ENCODE measurements around the gene AOC3.
"Not testable (repeated sequence)": the region's sequence is repeated elsewhere in the genome, so short reads cannot be mapped to it uniquely, and the experiment has no call there.

AOC3 gene

GRCh38 chr17:42848093-42848492 lies 2.9 kb upstream of the AOC3 start:
- ChIA-PET POLR2A (interaction anchor here (0.5 to 1.3 kb wide), 2 partner anchors 10 to 90 kb away, joined by 3 to 7 read pairs; no protein-coding TSS in a partner anchor), CTCF (interaction anchor here (0.9 to 10.6 kb wide), 5 partner anchors 13 to 92 kb away, joined by 3 to 136 read pairs (median 5); no protein-coding TSS in a partner anchor)
- H3K4me3 ChIP-seq (ENCODE audit: control insufficient read depth in 1 of 7, extremely low read depth in 1 of 7, insufficient read depth in 4 of 7, low read depth in 2 of 7, low read length in 6 of 7), result no peak overlapping the region
- no peak overlapping the region for H3K27ac ChIP-seq (ENCODE audit: insufficient read depth in 1 of 2, low read depth in 1 of 2, low read length in 2 of 2, poor library complexity in 1 of 2, severe bottlenecking in 2 of 2)
- no peak for DNase-seq
- WGBS (ENCODE audit: insufficient coverage), result 89% methylated on average over 2 of the region's 3 CpGs
- H3K27me3 ChIP-seq (replicated peaks in 2 of 5; ENCODE audit: control insufficient read depth in 4 of 5, insufficient read depth in 5 of 5, low read length in 4 of 5), result no peaks in the 10 kb centered on the region
- H3K4me1 ChIP-seq (ENCODE audit: control extremely low read depth in 1 of 4, control insufficient read depth in 4 of 4, insufficient read depth in 4 of 4, low read length in 3 of 4), result peaks cover 0 to 5% (median 0%) of the 10 kb centered on the region in 4 experiments
- H3K9me3 ChIP-seq (ENCODE audit: control extremely low read depth in 1 of 5, control insufficient read depth in 4 of 5, insufficient read depth in 2 of 5, low read depth in 1 of 5, low read length in 4 of 5), result no peaks in the 10 kb centered on the region
- peaks cover 7 to 29% (median 22%) of the 10 kb centered on the region in 4 experiments for H3K36me3 ChIP-seq (ENCODE audit: control insufficient read depth in 4 of 4, insufficient read depth in 4 of 4, low read length in 3 of 4)

- H3K36me3 ChIP-seq (ENCODE audit: control insufficient read depth in 4 of 4, insufficient read depth in 4 of 4, low read length in 3 of 4), result peaks cover 2 to 21% (median 17%) of the 10 kb centered on the region in 4 experiments
- no peaks in the 10 kb centered on the region for H3K27me3 ChIP-seq (replicated peaks in 2 of 5; ENCODE audit: control insufficient read depth in 4 of 5, insufficient read depth in 5 of 5, low read length in 4 of 5)
- WGBS (ENCODE audit: insufficient coverage), result 85% methylated on average over 3 of the region's 9 CpGs
- DNase-seq, result no peak
- H3K4me1 ChIP-seq (ENCODE audit: control extremely low read depth in 1 of 4, control insufficient read depth in 4 of 4, insufficient read depth in 4 of 4, low read length in 3 of 4), result peaks cover 0 to 4% (median 0%) of the 10 kb centered on the region in 4 experiments
- CTCF ChIA-PET, result interaction anchor here (1.2 to 10.6 kb wide), 4 partner anchors 15 to 91 kb away, joined by 3 to 136 read pairs (median 52); no protein-coding TSS in a partner anchor
- POLR2A ChIA-PET, result no interaction called here
- H3K27ac ChIP-seq (ENCODE audit: insufficient read depth in 1 of 2, low read depth in 1 of 2, low read length in 2 of 2, poor library complexity in 1 of 2, severe bottlenecking in 2 of 2), result no peak overlapping the region
- H3K4me3 ChIP-seq (ENCODE audit: control insufficient read depth in 1 of 7, extremely low read depth in 1 of 7, insufficient read depth in 4 of 7, low read depth in 2 of 7, low read length in 6 of 7), result no peak overlapping the region
- no peaks in the 10 kb centered on the region for H3K9me3 ChIP-seq (ENCODE audit: control extremely low read depth in 1 of 5, control insufficient read depth in 4 of 5, insufficient read depth in 2 of 5, low read depth in 1 of 5, low read length in 4 of 5)
Observed at GRCh38 chr17:42849031-42849430, 2.0 kb upstream of the AOC3 start.

GRCh38 chr17:42849451-42850181 lies 1.4 kb upstream of the AOC3 start:
- Histone ChIP-seq H3K4me1 (ENCODE audit: control extremely low read depth in 1 of 4, control insufficient read depth in 4 of 4, insufficient read depth in 4 of 4, low read length in 3 of 4) (no peaks in the 10 kb centered on the region), H3K36me3 (ENCODE audit: control insufficient read depth in 4 of 4, insufficient read depth in 4 of 4, low read length in 3 of 4) (peaks cover 0 to 15% (median 12%) of the 10 kb centered on the region in 4 experiments), H3K27me3 (replicated peaks in 2 of 5; ENCODE audit: control insufficient read depth in 4 of 5, insufficient read depth in 5 of 5, low read length in 4 of 5) (no peaks in the 10 kb centered on the region), H3K9me3 (ENCODE audit: control extremely low read depth in 1 of 5, control insufficient read depth in 4 of 5, insufficient read depth in 2 of 5, low read depth in 1 of 5, low read length in 4 of 5) (no peaks in the 10 kb centered on the region), H3K27ac (ENCODE audit: insufficient read depth in 1 of 2, low read depth in 1 of 2, low read length in 2 of 2, poor library complexity in 1 of 2, severe bottlenecking in 2 of 2) (no peak overlapping the region), H3K4me3 (ENCODE audit: control insufficient read depth in 1 of 7, extremely low read depth in 1 of 7, insufficient read depth in 4 of 7, low read depth in 2 of 7, low read length in 6 of 7) (no peak overlapping the region)
- CTCF ChIA-PET, result interaction anchor here (1.5 to 10.6 kb wide), 3 partner anchors 29 to 90 kb away, joined by 3 to 136 read pairs (median 101); no protein-coding TSS in a partner anchor
- DNase-seq, result no peak
- 89% methylated on average over 6 of the region's 8 CpGs for WGBS (ENCODE audit: insufficient coverage)
- POLR2A ChIA-PET, result no interaction called here

- H3K4me3 ChIP-seq (ENCODE audit: control insufficient read depth in 1 of 7, extremely low read depth in 1 of 7, insufficient read depth in 4 of 7, low read depth in 2 of 7, low read length in 6 of 7); DNase-seq; H3K9me3 ChIP-seq (ENCODE audit: control extremely low read depth in 1 of 5, control insufficient read depth in 4 of 5, insufficient read depth in 2 of 5, low read depth in 1 of 5, low read length in 4 of 5); H3K27me3 ChIP-seq (replicated peaks in 2 of 5; ENCODE audit: control insufficient read depth in 4 of 5, insufficient read depth in 5 of 5, low read length in 4 of 5); H3K27ac ChIP-seq (ENCODE audit: insufficient read depth in 1 of 2, low read depth in 1 of 2, low read length in 2 of 2, poor library complexity in 1 of 2, severe bottlenecking in 2 of 2); H3K36me3 ChIP-seq (ENCODE audit: control insufficient read depth in 4 of 4, insufficient read depth in 4 of 4, low read length in 3 of 4); POLR2A ChIA-PET; H3K4me1 ChIP-seq (ENCODE audit: control extremely low read depth in 1 of 4, control insufficient read depth in 4 of 4, insufficient read depth in 4 of 4, low read length in 3 of 4): not testable (repeated sequence)
- CTCF ChIA-PET, result interaction anchor here (1.6 kb wide), 1 partner anchor 87 kb away, joined by 6 read pairs; no protein-coding TSS in a partner anchor
- 97% methylated on average over 9 of the region's 28 CpGs for WGBS (ENCODE audit: insufficient coverage)
Observed at GRCh38 chr17:42851371-42852240, 607 bp downstream of the AOC3 start.

- DNase-seq, result no peak
- Histone ChIP-seq H3K4me3 (ENCODE audit: control insufficient read depth in 1 of 7, extremely low read depth in 1 of 7, insufficient read depth in 4 of 7, low read depth in 2 of 7, low read length in 6 of 7) (no peak overlapping the region), H3K27me3 (replicated peaks in 2 of 5; ENCODE audit: control insufficient read depth in 4 of 5, insufficient read depth in 5 of 5, low read length in 4 of 5) (no peaks in the 10 kb centered on the region), H3K9me3 (ENCODE audit: control extremely low read depth in 1 of 5, control insufficient read depth in 4 of 5, insufficient read depth in 2 of 5, low read depth in 1 of 5, low read length in 4 of 5) (no peaks in the 10 kb centered on the region), H3K27ac (ENCODE audit: insufficient read depth in 1 of 2, low read depth in 1 of 2, low read length in 2 of 2, poor library complexity in 1 of 2, severe bottlenecking in 2 of 2) (no peak overlapping the region), H3K4me1 (ENCODE audit: control extremely low read depth in 1 of 4, control insufficient read depth in 4 of 4, insufficient read depth in 4 of 4, low read length in 3 of 4) (no peaks in the 10 kb centered on the region), H3K36me3 (ENCODE audit: control insufficient read depth in 4 of 4, insufficient read depth in 4 of 4, low read length in 3 of 4) (no peaks in the 10 kb centered on the region)
- ChIA-PET CTCF (interaction anchor here (0.8 to 1.3 kb wide), 2 partner anchors 9 to 86 kb away, joined by 3 to 6 read pairs; no protein-coding TSS in a partner anchor), POLR2A (no interaction called here)
- WGBS (ENCODE audit: insufficient coverage), result 98% methylated on average over 14 of the region's 15 CpGs
Observed at GRCh38 chr17:42852351-42852750, 1.4 kb downstream of the AOC3 start.

GRCh38 chr17:42853004-42853403 lies 2.0 kb downstream of the AOC3 start:
- Histone ChIP-seq H3K4me3 (ENCODE audit: control insufficient read depth in 1 of 7, extremely low read depth in 1 of 7, insufficient read depth in 4 of 7, low read depth in 2 of 7, low read length in 6 of 7) (no peak overlapping the region), H3K27ac (ENCODE audit: insufficient read depth in 1 of 2, low read depth in 1 of 2, low read length in 2 of 2, poor library complexity in 1 of 2, severe bottlenecking in 2 of 2) (no peak overlapping the region), H3K9me3 (ENCODE audit: control extremely low read depth in 1 of 5, control insufficient read depth in 4 of 5, insufficient read depth in 2 of 5, low read depth in 1 of 5, low read length in 4 of 5) (no peaks in the 10 kb centered on the region), H3K4me1 (ENCODE audit: control extremely low read depth in 1 of 4, control insufficient read depth in 4 of 4, insufficient read depth in 4 of 4, low read length in 3 of 4) (no peaks in the 10 kb centered on the region), H3K27me3 (replicated peaks in 2 of 5; ENCODE audit: control insufficient read depth in 4 of 5, insufficient read depth in 5 of 5, low read length in 4 of 5) (no peaks in the 10 kb centered on the region), H3K36me3 (ENCODE audit: control insufficient read depth in 4 of 4, insufficient read depth in 4 of 4, low read length in 3 of 4) (no peaks in the 10 kb centered on the region)
- CTCF ChIA-PET, result interaction anchor here (0.8 to 1.3 kb wide), 2 partner anchors 10 to 85 kb away, joined by 3 to 6 read pairs; no protein-coding TSS in a partner anchor
- no peak for DNase-seq
- POLR2A ChIA-PET, result no interaction called here
- 83% methylated on average over 4 of the region's 4 CpGs for WGBS (ENCODE audit: insufficient coverage)

Data from common myeloid progenitor, CD34-positive (primary cell).